Measurements from ENCODE around the gene MON2.

Gene MON2

DNA sequence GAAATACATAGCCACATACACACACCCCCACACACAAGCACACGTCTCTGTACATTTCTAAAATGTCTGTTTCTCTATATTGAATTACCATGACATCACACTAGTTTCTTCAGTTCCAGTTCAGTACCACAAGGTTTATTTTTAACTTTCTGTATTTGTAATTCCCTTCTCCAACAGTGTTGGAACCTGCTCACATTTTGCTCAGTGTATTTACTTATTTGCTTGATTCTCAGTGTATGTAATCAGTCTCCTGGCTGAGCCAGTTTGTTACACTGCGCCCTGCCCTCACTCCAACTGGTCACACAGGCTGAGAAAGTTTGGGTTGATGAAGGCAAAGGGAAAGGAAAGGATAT is 67.1 kb downstream of the MON2 start:
- DNase-seq (ENCODE audit: insufficient read length, low spot score) = no peak
- no peak for FAIRE-seq
- TF ChIP-seq, protein P1, sequence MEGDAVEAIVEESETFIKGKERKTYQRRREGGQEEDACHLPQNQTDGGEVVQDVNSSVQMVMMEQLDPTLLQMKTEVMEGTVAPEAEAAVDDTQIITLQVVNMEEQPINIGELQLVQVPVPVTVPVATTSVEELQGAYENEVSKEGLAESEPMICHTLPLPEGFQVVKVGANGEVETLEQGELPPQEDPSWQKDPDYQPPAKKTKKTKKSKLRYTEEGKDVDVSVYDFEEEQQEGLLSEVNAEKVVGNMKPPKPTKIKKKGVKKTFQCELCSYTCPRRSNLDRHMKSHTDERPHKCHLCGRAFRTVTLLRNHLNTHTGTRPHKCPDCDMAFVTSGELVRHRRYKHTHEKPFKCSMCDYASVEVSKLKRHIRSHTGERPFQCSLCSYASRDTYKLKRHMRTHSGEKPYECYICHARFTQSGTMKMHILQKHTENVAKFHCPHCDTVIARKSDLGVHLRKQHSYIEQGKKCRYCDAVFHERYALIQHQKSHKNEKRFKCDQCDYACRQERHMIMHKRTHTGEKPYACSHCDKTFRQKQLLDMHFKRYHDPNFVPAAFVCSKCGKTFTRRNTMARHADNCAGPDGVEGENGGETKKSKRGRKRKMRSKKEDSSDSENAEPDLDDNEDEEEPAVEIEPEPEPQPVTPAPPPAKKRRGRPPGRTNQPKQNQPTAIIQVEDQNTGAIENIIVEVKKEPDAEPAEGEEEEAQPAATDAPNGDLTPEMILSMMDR (IDR thresholded peaks at IDR 0.05; ENCODE audit: insufficient read depth, missing control alignments) = no peak

DNA sequence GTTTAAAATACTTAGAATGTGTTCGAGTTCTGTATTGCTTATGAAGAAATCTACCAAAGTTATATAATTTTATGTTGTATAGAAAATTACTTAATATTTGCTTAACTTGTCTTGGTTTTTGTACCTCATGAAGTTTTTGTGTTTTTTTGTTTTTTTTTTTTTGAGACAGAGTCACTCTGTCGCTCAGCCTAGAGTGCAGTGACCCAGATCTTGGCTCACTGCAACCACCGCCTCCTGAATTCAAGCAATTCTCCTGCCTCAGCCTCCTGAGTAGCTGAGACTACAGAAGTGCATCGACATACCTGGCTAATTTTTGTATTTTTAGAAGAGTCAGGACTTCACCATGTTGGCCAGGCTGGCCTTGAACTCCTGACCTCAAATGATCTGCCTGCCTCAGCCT is 69.9 kb downstream of the MON2 start:
- DNase-seq (ENCODE audit: insufficient read length, low spot score) (no peak), FAIRE-seq (no peak)
- TF ChIP-seq, protein P1 (IDR thresholded peaks at IDR 0.05; ENCODE audit: insufficient read depth, missing control alignments) = no peak

DNA sequence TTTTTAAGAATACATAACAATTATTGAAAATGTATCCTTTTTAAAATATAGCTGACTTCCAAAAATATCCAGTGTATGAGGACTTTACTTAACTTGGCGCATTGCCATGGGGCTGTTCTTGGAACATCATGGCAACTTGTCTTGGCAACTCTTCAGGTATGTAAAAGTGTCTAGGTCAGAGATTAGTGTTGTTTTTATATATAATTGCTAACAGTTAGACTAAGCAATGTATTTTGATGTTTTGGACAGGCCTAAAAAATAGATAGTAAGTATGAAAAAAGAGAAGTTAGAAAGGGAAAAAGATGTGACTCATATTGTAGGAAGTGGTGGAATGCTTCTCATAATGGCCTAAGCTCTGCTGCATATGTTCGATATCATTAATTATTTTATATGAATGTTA is 70.9 kb downstream of the MON2 start:
- no peak for DNase-seq (ENCODE audit: insufficient read length, low spot score)
- FAIRE-seq = no peak
- TF ChIP-seq, protein P1 (IDR thresholded peaks at IDR 0.05; ENCODE audit: insufficient read depth, missing control alignments) = no peak

DNA sequence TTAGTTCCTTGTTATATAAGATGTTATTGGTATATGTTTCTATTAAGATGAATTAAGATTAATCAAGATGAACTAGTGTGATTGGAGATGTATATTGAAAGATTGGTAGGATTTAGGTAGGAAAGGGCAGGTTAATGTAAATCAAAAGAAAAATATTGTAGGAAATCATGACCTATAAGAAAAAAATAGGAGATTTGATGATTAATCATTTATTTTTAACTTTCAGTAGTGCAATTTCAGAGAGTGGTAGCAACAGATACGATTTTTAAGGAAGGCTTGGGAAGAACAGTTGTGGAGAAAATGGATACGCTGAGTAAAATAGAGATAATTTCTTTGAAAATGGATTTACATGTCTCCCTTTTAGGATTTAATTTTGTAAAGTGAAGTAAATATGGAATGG is 73.7 kb downstream of the MON2 start:
- no peak for DNase-seq (ENCODE audit: insufficient read length, low spot score)
- TF ChIP-seq, protein P1 (IDR thresholded peaks at IDR 0.05; ENCODE audit: insufficient read depth, missing control alignments) = no peak
- no peak for FAIRE-seq

DNA sequence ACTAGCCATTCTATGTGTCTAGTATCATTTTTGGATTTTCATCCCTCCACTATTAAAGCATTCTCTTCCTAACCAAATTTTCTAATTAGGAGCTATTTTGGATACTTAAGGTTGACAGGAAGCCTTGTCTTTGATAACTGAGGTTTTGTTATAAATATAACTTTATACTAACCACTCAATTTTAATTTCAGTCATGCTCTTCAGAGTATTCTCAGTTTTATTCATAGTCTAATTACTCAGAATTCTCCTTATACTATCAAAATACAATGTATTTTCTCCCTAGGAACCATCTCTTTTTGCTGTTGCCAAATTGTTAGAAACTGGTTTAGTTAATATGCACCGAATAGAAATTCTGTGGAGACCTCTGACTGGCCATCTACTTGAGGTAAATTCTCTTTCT is 76.2 kb downstream of the MON2 start:
- TF ChIP-seq, protein P1 (IDR thresholded peaks at IDR 0.05; ENCODE audit: insufficient read depth, missing control alignments) = no peak
- FAIRE-seq = no peak
- DNase-seq (ENCODE audit: insufficient read length, low spot score) = no peak

DNA sequence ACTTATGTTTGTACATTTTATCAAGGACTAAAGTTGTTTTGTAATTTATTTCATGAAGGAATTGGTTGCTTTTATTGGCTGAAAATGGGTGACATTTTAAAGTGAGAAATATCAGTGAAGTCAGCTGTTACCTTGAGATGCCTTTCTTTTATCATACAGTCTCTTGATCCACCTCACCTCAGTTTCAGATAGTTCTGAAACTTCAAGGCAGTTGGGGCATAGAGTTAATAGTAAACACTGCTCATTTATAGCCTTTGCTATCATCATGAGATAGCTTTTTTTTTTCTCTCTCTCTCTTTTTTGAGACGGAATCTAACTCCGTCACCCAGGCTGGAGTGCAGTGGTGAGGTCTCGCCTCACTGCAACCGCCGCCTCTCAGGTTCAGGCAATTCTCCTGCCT is 76.7 kb downstream of the MON2 start:
- DNase-seq (ENCODE audit: insufficient read length, low spot score) (no peak), FAIRE-seq (no peak)
- TF ChIP-seq, protein P1 (IDR thresholded peaks at IDR 0.05; ENCODE audit: insufficient read depth, missing control alignments) = no peak

DNA sequence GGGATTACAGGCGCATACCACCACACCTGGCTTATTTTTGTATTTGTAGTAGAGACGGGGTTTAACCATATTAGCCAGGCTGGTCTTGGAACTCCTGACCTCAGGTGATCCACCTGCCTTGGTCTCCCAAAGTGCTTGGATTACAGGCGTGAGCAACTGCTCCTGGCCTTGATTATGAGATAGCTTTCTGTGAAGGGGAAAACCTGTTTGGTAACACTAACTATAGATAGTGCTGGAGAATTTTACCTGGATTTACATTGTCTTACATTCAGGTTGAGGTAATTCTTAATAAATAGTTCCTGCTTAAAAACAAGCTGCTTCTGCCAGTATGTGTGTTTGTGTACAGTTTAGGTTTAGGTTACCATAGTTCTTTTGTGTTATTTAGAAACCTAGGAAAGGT is 77.1 kb downstream of the MON2 start:
- TF ChIP-seq, protein P1 (IDR thresholded peaks at IDR 0.05; ENCODE audit: insufficient read depth, missing control alignments) = no peak
- DNase-seq (ENCODE audit: insufficient read length, low spot score) (no peak), FAIRE-seq (no peak)
